Heart left ventricle (tissue), 16 donors: ENCODE measurements around the gene VASN. TPM values are rescaled to one million over a fixed set of nuclear protein-coding genes. Genes with fewer than 3 reads are reported as not detected.

Experiments used
- ATAC-seq, 4 donors: fragments of 200-7000 bp; cut with Tn5 transposase; one replicate each; pipeline ENCODE4 v1.9.1; 2020 to 2022; ENCODE audit warnings: moderate library complexity in 4 of 4, mild to moderate bottlenecking in 3 of 4, moderate number of reproducible peaks in 1 of 4
- DNase-seq, 5 donors: peaks; one replicate each; pipeline ENCODE4 v3.0.0-alpha.2; 2020
- H3K27ac ChIP-seq, 12 donors: fragments of 200-600 bp; sonication (generic) in 4 of 12; one replicate each; pipeline versions ENCODE4 v1.5.0 to v1.8.0; 2016 to 2022; ENCODE audit warnings: mild to moderate bottlenecking in 2 of 12
- H3K27me3 ChIP-seq, 9 donors: fragments of 200-600 bp; sonication (generic) in 2 of 9; one replicate each; pipeline versions ENCODE4 v1.5.1 to v1.8.0; 2016 to 2022; ENCODE audit warnings: mild to moderate bottlenecking in 3 of 9
- H3K36me3 ChIP-seq, 9 donors: fragments of 200-600 bp; sonication (generic) in 2 of 9; one replicate each; pipeline versions ENCODE4 v1.5.0 to v1.8.0; 2018 to 2022; ENCODE audit warnings: mild to moderate bottlenecking in 2 of 9
- H3K4me1 ChIP-seq, 12 donors: fragments of 200-600 bp; sonication (generic) in 4 of 12; one replicate each; pipeline versions ENCODE4 v1.5.0 to v1.8.0; 2016 to 2022; ENCODE audit warnings: mild to moderate bottlenecking in 3 of 12
- H3K4me3 ChIP-seq, 12 donors: fragments of 200-600 bp; sonication (generic) in 4 of 12; one replicate each; pipeline versions ENCODE4 v1.5.0 to v1.8.0; 2017 to 2022; ENCODE audit warnings: mild to moderate bottlenecking in 9 of 12, moderate library complexity in 4 of 12
- H3K9me3 ChIP-seq, 12 donors: fragments of 200-600 bp; sonication (generic) in 4 of 12; one replicate each; pipeline versions ENCODE4 v1.5.0 to v1.8.0; 2016 to 2022; ENCODE audit warnings: mild to moderate bottlenecking in 1 of 12
- CTCF ChIP-seq, 12 donors: fragments of 200-600 bp; sonication (generic) in 4 of 12; IDR thresholded peaks; one replicate each; pipeline versions ENCODE4 v1.5.0 to v1.8.0; 2018 to 2022; ENCODE audit warnings: antibody characterized with exemption in 12 of 12, mild to moderate bottlenecking in 5 of 12
- POLR2A ChIP-seq, 2 donors: fragments of 450-650 bp; IDR thresholded peaks; one replicate each; pipeline ENCODE4 v1.6.1; 2017; ENCODE audit warnings: antibody characterized with exemption in 2 of 2, mild to moderate bottlenecking in 2 of 2, moderate library complexity in 2 of 2
- WGBS, 4 donors: extraction: QIAGEN DNeasy Blood & Tissue Kit in 2 of 4; methylation state at CpG; one replicate each; pipeline versions ENCODE4 v1.1.5 to v1.1.7; 2013 to 2018; 5-methylcytosine and 5-hydroxymethylcytosine counted together
- intact Hi-C, 10 donors: fragments of 100-400 bp; cut with DNase I; formaldehyde crosslinking; loops; one replicate each; pipeline versions ENCODE4 v1.11.1 to v1.14.2; 2022
- polyA plus RNA-seq, 2 donors: library from polyadenylated mRNA; stranded (reverse); fragments of 200-250 nt; gene quantifications; one replicate each; pipeline ENCODE4 v1.2.3, GENCODE V29; 2013
- total RNA-seq, 9 donors: library from RNA; depleted of rRNA in 2 of 9; stranded (reverse); fragments of >200 nt in 2 of 9; fragmentation: NEBNext Ultra II Directional in 3 of 9; extraction: Animal tissue kit (Norgen Biotek cat#: 25700) in 3 of 9; gene quantifications; one replicate each; pipeline versions ENCODE4 v1.1.0 to v1.2.4, GENCODE V29; 2016 to 2023
- donor health status: ischemic (EF 13 %, LVEDD 7.1; RV severe dilation, severe dysfunction).
- donor health status: healthy with polysubstance abuse.
- donor health status: DM: no; HTN: yes; CAD: no.
- donor health status: DM: no; HTN: no; CAD: no.
- donor health status: ischemic (EF 25% LVEDD 6.9; RV normal size, moderate dysfunction).
- donor health status: ischemic (EF 25% LVEDD 5.7; RV mildly dilated, moderate dysfunction).
- donor health status: healthy.
- donor health status: DM: yes; HTN: yes; CAD: no.
- donor health status: ischemic (EF 35%, LVEDD 5.7; RV mildly dilated, moderate dysfunction).
- donor health status: nonischemic (EF 11% LVEDD 7.7; RV severe dilation, severe dysfunction).
- donor health status: DM: yes; HTN: yes; CAD: no.
- donor health status: PGD.
- donor health status: ischemic (EF 29% LVEDD 5.4; RV normal size, mild dysfunction).
- donor health status: nonischemic (EF 23%, LVEDD 6.1; RV moderate dilation, normal function).

VASN gene
- total and polyA plus RNA-seq, 11 donors, result 3.8 to 20.0 (median 6.2) TPM

GRCh38 chr16:4364196-4365013, 7.2 kb upstream of the VASN start:
- Histone ChIP-seq H3K4me1 (peaks cover 0 to 8% (median 5%) of the 10 kb centered on the region in 12 donors), H3K4me3 (no peak overlapping the region), H3K27ac (no peak overlapping the region), H3K9me3 (no peaks in the 10 kb centered on the region), H3K27me3 (no peaks in the 10 kb centered on the region), H3K36me3 (peaks cover 0 to 49% (median 27%) of the 10 kb centered on the region in 9 donors)
- ATAC-seq (no peak), DNase-seq (no peak)
- intact Hi-C loops, result no loop called here
- 88 to 92% (median 91%) methylated on average over 23 to 37 of the region's 37 CpGs for WGBS, 4 donors
- no peak for TF ChIP-seq POLR2A (IDR thresholded peaks at IDR 0.05)
- TF ChIP-seq CTCF (IDR thresholded peaks at IDR 0.05), result no peak

GRCh38 chr16:4365014-4365406, 6.6 kb upstream of the VASN start:
- no peak for TF ChIP-seq CTCF (IDR thresholded peaks at IDR 0.05)
- no peak for TF ChIP-seq POLR2A (IDR thresholded peaks at IDR 0.05)
- ATAC-seq (no peak), DNase-seq (no peak)
- intact Hi-C loops, result no loop called here
- peaks cover 0 to 14% (median 5%) of the 10 kb centered on the region in 12 donors for H3K4me1 ChIP-seq
- no peak overlapping the region for H3K4me3 ChIP-seq
- WGBS, 4 donors, result 92 to 100% (median 97%) methylated on average over 5 to 10 of the region's 10 CpGs
- H3K36me3 ChIP-seq, result peaks cover 0 to 47% (median 27%) of the 10 kb centered on the region in 9 donors
- H3K27me3 ChIP-seq, result no peaks in the 10 kb centered on the region
- no peaks in the 10 kb centered on the region for H3K9me3 ChIP-seq
- no peak overlapping the region for H3K27ac ChIP-seq

GRCh38 chr16:4365615-4366014, 6.0 kb upstream of the VASN start:
- peaks cover 0 to 47% (median 27%) of the 10 kb centered on the region in 9 donors for H3K36me3 ChIP-seq

More at GRCh38 chr16:4365615-4366014, 6.0 kb upstream of the VASN start:
- no peak for DNase-seq
- no peaks in the 10 kb centered on the region for H3K27me3 ChIP-seq
- intact Hi-C loops, result no loop called here
- no peak overlapping the region for H3K27ac ChIP-seq
- WGBS, 4 donors, result 92 to 97% (median 96%) methylated on average over 12 of the region's 12 CpGs
- no peak for ATAC-seq
- TF ChIP-seq CTCF (IDR thresholded peaks at IDR 0.05) (no peak), POLR2A (IDR thresholded peaks at IDR 0.05) (no peak)
- H3K4me1 ChIP-seq, result peaks cover 0 to 20% (median 8%) of the 10 kb centered on the region in 12 donors
- no peaks in the 10 kb centered on the region for H3K9me3 ChIP-seq
- H3K4me3 ChIP-seq, result no peak overlapping the region
